Measurements from ENCODE around the gene DEPDC1B.

The DEPDC1B gene, protein sequence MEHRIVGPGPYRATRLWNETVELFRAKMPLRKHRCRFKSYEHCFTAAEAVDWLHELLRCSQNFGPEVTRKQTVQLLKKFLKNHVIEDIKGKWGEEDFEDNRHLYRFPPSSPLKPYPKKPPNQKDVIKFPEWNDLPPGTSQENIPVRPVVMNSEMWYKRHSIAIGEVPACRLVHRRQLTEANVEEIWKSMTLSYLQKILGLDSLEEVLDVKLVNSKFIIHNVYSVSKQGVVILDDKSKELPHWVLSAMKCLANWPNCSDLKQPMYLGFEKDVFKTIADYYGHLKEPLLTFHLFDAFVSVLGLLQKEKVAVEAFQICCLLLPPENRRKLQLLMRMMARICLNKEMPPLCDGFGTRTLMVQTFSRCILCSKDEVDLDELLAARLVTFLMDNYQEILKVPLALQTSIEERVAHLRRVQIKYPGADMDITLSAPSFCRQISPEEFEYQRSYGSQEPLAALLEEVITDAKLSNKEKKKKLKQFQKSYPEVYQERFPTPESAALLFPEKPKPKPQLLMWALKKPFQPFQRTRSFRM

DNA sequence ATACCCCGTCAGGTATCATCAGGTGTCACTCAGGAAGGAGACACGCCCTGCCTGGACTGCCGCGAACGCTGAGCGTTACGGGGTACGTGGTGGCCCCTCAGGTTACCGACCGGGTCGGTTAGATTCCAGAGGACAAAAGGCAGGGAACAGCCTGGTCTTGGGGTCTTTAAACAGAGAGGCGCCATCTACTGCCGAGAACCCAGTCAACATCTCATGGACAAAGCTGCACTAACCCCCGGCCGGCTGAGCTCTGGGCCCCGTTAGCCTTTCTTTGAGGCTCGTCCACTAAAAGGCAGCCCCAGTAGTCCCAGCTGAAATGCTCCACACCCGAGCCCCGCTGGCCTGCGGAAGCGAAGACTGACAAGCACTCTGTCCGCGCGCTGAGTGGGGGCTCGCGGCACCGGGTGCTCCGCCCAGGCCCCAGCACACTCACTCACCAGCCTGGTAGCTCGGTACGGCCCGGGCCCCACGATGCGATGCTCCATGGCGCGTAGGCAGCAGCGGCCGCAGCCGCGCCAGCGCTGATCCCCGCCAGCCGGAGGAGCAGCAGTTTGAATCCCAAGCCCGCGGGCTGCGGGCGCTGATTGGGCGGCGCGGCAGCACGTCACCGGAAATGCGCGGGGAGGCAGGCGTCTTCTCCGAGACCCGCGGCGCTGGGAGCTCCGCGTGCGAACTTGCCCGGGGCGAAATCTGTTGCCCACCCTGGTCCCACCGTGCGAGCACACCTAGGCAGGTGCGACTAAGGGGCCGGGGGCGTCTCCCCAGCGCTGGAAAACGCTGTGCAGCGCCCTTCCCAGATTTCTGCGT, at the start of gene DEPDC1B:
DEPDC1B (minus strand) TSS at position 558 of the 807 bp plus-strand sequence; CDS start at position 485, 73 bp downstream.
- H3K9ac ChIP-seq = peak within 1 kb of the TSS; percentile 81
- H2AFZ ChIP-seq (ENCODE audit: low read depth) = peak within 1 kb of the TSS; percentile 95

DNA sequence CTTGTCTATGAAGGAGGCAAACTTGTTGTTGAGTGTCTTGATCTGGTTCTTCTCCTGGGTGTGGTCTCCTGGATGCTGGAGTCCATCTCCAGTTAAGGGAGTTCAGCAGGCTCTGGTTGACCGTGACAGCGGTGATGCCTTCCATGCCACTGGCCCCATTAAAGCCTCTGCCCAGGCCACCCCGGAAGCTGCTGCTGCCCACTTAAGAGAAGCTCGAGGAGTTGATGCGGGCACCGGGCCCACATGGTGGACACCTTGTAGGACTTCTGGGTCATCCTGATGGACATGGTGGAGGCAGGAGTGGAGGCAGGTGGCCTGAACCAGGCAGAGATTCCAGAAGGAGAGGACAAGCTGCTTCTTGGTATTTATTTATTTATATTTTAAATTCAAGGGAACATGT, 44.7 kb upstream of the DEPDC1B start:
- H3K4me2 ChIP-seq = no peak overlapping the region
- no peaks in the 10 kb centered on the region for H4K20me1 ChIP-seq (ENCODE audit: insufficient read depth)
- no peaks in the 10 kb centered on the region for H3K27me3 ChIP-seq (ENCODE audit: insufficient read depth, low read depth)
- no peak overlapping the region for H2AFZ ChIP-seq (ENCODE audit: low read depth)
- no peaks in the 10 kb centered on the region for H3K36me3 ChIP-seq (ENCODE audit: insufficient read depth)
- no peak overlapping the region for H3K27ac ChIP-seq
- no peaks in the 10 kb centered on the region for H3K79me2 ChIP-seq (ENCODE audit: insufficient read depth, low read depth)
- no peaks in the 10 kb centered on the region for H3K4me1 ChIP-seq (ENCODE audit: low read depth, poor library complexity, severe bottlenecking)
- H3K4me3 ChIP-seq (IDR thresholded peaks at IDR 0.05; ENCODE audit: insufficient read depth, low read depth, low read length) = no peak overlapping the region
- no peak overlapping the region for H3K9ac ChIP-seq
- TF ChIP-seq, protein P1, sequence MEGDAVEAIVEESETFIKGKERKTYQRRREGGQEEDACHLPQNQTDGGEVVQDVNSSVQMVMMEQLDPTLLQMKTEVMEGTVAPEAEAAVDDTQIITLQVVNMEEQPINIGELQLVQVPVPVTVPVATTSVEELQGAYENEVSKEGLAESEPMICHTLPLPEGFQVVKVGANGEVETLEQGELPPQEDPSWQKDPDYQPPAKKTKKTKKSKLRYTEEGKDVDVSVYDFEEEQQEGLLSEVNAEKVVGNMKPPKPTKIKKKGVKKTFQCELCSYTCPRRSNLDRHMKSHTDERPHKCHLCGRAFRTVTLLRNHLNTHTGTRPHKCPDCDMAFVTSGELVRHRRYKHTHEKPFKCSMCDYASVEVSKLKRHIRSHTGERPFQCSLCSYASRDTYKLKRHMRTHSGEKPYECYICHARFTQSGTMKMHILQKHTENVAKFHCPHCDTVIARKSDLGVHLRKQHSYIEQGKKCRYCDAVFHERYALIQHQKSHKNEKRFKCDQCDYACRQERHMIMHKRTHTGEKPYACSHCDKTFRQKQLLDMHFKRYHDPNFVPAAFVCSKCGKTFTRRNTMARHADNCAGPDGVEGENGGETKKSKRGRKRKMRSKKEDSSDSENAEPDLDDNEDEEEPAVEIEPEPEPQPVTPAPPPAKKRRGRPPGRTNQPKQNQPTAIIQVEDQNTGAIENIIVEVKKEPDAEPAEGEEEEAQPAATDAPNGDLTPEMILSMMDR (conservative IDR thresholded peaks at IDR 0.05; ENCODE audit: low read depth, low read length) = no peak

More for the DNA sequence above, at the start of gene DEPDC1B:
- Histone ChIP-seq H4K20me1 (ENCODE audit: insufficient read depth) (no peaks in the 10 kb centered on the region), H3K27me3 (ENCODE audit: insufficient read depth, low read depth) (no peaks in the 10 kb centered on the region), H3K36me3 (ENCODE audit: insufficient read depth) (no peaks in the 10 kb centered on the region), H3K27ac (peak within 1 kb of the TSS; percentile 87), H3K4me3 (IDR thresholded peaks at IDR 0.05; ENCODE audit: insufficient read depth, low read depth, low read length) (no peak within 1 kb of the TSS), H3K4me1 (ENCODE audit: low read depth, poor library complexity, severe bottlenecking) (peaks cover 26% of the 10 kb centered on the region), H3K79me2 (ENCODE audit: insufficient read depth, low read depth) (peaks cover 41% of the 10 kb centered on the region; the same call in 1 of the 2 replicates), H3K4me2 (peak within 1 kb of the TSS; percentile 85)
- TF ChIP-seq, protein P1 (conservative IDR thresholded peaks at IDR 0.05; ENCODE audit: low read depth, low read length) = peak; percentile 27; the same call in 1 of the 2 replicates

DNA sequence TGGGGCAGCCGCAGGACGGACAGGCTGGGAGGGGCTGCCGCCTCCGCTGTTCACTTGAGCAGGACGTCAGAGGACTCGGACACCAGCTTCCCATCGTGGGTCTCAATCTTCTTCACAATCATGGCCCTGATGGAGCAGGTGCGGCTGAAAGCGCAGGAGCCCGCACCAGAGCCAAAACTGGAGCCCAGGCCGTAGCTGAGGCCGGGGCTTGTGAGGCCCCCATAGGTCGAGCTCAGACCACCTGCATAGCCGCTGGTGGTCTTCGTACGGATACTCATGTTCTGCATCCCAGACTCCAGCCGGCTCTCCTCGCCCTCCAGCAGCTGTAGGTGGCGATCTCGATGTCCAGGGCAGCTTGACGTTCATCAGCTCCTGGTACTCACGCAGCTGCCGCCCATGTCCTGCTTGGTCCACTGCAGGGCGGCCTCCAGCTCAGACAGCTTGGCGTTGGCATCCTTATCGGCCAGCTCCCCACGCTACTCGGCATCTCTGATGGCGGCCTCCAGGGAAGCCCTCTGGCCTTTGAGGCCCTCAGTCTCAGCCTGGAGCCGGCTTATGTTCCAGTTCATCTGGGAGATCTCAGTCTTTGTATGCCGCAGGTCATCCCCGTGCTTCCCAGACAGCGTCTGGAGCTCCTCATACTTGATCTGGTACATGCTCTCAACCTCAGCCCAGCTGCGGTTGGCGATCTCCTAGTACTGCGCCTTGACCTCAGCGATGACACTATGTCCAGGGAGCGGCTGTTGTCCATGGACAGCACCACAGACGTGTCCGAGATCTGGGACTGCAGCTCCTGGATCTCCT, 43.7 kb upstream of the DEPDC1B start:
- no peak overlapping the region for H3K27ac ChIP-seq
- no peaks in the 10 kb centered on the region for H3K4me1 ChIP-seq (ENCODE audit: low read depth, poor library complexity, severe bottlenecking)
- H3K9ac ChIP-seq = no peak overlapping the region
- H3K79me2 ChIP-seq (ENCODE audit: insufficient read depth, low read depth) = no peaks in the 10 kb centered on the region
- H3K4me2 ChIP-seq = no peak overlapping the region
- no peaks in the 10 kb centered on the region for H3K27me3 ChIP-seq (ENCODE audit: insufficient read depth, low read depth)
- H4K20me1 ChIP-seq (ENCODE audit: insufficient read depth) = no peaks in the 10 kb centered on the region
- no peaks in the 10 kb centered on the region for H3K36me3 ChIP-seq (ENCODE audit: insufficient read depth)
- H2AFZ ChIP-seq (ENCODE audit: low read depth) = no peak overlapping the region
- TF ChIP-seq, protein P1 (conservative IDR thresholded peaks at IDR 0.05; ENCODE audit: low read depth, low read length) = no peak
- no peak overlapping the region for H3K4me3 ChIP-seq (IDR thresholded peaks at IDR 0.05; ENCODE audit: insufficient read depth, low read depth, low read length)

DNA sequence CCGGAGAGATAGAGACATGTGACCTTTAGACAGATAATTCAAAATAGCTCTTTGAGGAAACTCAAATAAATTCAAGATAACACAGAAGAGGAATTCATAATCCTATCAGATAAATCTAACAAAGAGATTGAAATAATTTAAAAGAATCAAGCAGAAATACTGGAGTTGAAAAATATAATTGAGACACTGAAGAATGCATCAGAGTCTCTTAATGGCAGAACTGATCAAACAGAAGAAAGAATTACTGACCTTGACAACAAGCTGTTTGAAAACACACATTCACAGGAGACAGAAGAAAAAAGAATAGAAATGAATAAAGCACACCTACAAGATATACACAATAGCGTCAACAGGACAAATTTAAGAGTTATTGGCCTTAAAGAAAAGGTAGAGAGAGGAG, 40.4 kb upstream of the DEPDC1B start:
- Histone ChIP-seq H3K36me3 (ENCODE audit: insufficient read depth) (no peaks in the 10 kb centered on the region), H3K4me1 (ENCODE audit: low read depth, poor library complexity, severe bottlenecking) (no peaks in the 10 kb centered on the region), H3K4me2 (no peak overlapping the region), H3K27me3 (ENCODE audit: insufficient read depth, low read depth) (no peaks in the 10 kb centered on the region), H3K27ac (no peak overlapping the region), H3K79me2 (ENCODE audit: insufficient read depth, low read depth) (no peaks in the 10 kb centered on the region), H4K20me1 (ENCODE audit: insufficient read depth) (no peaks in the 10 kb centered on the region), H2AFZ (ENCODE audit: low read depth) (no peak overlapping the region), H3K4me3 (IDR thresholded peaks at IDR 0.05; ENCODE audit: insufficient read depth, low read depth, low read length) (no peak overlapping the region), H3K9ac (no peak overlapping the region)
- TF ChIP-seq, protein P1 (conservative IDR thresholded peaks at IDR 0.05; ENCODE audit: low read depth, low read length) = no peak

All from KMS-11 (cell line).